HEK293 (cell line): ENCODE data around the gene SCNN1A.

ENCODE experiments used
- TCF7L2 ChIP-seq: IDR thresholded peaks from 2 replicates; pipeline ENCODE4 v1.6.1; 2011; ENCODE audit warnings: low read depth, mild to moderate bottlenecking, inconsistent platforms, low read length, moderate library complexity, borderline replicate concordance
- TF ChIP-seq, protein P1 (sequence below): fragments of 450-650 bp; formaldehyde crosslinking; IDR thresholded peaks from 2 replicates; pipeline ENCODE4 v1.5.1; 2017; ENCODE audit warnings: missing biosample characterization, missing genetic modification characterization
- TF ChIP-seq, protein P2 (sequence below): fragments of 450-650 bp; formaldehyde crosslinking; IDR thresholded peaks from 2 replicates; pipeline ENCODE4 v1.5.1; 2016; ENCODE audit warnings: missing biosample characterization, missing genetic modification characterization

- TF ChIP-seq TCF7L2: no peak
- TF ChIP-seq, protein P1, sequence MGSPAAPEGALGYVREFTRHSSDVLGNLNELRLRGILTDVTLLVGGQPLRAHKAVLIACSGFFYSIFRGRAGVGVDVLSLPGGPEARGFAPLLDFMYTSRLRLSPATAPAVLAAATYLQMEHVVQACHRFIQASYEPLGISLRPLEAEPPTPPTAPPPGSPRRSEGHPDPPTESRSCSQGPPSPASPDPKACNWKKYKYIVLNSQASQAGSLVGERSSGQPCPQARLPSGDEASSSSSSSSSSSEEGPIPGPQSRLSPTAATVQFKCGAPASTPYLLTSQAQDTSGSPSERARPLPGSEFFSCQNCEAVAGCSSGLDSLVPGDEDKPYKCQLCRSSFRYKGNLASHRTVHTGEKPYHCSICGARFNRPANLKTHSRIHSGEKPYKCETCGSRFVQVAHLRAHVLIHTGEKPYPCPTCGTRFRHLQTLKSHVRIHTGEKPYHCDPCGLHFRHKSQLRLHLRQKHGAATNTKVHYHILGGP: no peak
- TF ChIP-seq, protein P2, sequence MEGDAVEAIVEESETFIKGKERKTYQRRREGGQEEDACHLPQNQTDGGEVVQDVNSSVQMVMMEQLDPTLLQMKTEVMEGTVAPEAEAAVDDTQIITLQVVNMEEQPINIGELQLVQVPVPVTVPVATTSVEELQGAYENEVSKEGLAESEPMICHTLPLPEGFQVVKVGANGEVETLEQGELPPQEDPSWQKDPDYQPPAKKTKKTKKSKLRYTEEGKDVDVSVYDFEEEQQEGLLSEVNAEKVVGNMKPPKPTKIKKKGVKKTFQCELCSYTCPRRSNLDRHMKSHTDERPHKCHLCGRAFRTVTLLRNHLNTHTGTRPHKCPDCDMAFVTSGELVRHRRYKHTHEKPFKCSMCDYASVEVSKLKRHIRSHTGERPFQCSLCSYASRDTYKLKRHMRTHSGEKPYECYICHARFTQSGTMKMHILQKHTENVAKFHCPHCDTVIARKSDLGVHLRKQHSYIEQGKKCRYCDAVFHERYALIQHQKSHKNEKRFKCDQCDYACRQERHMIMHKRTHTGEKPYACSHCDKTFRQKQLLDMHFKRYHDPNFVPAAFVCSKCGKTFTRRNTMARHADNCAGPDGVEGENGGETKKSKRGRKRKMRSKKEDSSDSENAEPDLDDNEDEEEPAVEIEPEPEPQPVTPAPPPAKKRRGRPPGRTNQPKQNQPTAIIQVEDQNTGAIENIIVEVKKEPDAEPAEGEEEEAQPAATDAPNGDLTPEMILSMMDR (tag by site-specific recombination): no peak
Measured at GRCh38 chr12:6360080-6360571, 15.2 kb downstream of the SCNN1A start.
